Upper lobe of left lung (tissue), 6 donors: ENCODE data around the gene KIAA1958. TPM values are rescaled to one million over a fixed set of nuclear protein-coding genes. Genes with fewer than 3 reads are reported as not detected.

Experiments
- ATAC-seq, 2 donors: fragments of 200-7000 bp; cut with Tn5 transposase; one replicate each; pipeline ENCODE4 v1.9.1; 2022; ENCODE audit warnings: mild to moderate bottlenecking in 2 of 2, moderate library complexity in 2 of 2; ENCODE audit not compliant: low FRiP score in 2 of 2
- DNase-seq, 2 donors: peaks; one replicate each; pipeline ENCODE4 v3.0.0-alpha.2; 2019 to 2020
- H3K27ac ChIP-seq, 4 donors: fragments of 200-600 bp; sonication (generic); one replicate each; pipeline ENCODE4 v1.5.1; 2016 to 2019
- H3K27me3 ChIP-seq, 4 donors: fragments of 200-600 bp; sonication (generic); one replicate each; pipeline ENCODE4 v1.5.1; 2017 to 2019
- H3K36me3 ChIP-seq, 4 donors: fragments of 200-600 bp; sonication (generic); one replicate each; pipeline ENCODE4 v1.5.1; 2016 to 2019
- H3K4me1 ChIP-seq, 4 donors: fragments of 200-600 bp; sonication (generic); one replicate each; pipeline ENCODE4 v1.5.1; 2018 to 2019
- H3K4me3 ChIP-seq, 4 donors: fragments of 200-600 bp; sonication (generic); one replicate each; pipeline ENCODE4 v1.5.1; 2017 to 2019; ENCODE audit warnings: mild to moderate bottlenecking in 2 of 4, moderate library complexity in 1 of 4
- H3K9me3 ChIP-seq, 4 donors: fragments of 200-600 bp; sonication (generic); one replicate each; pipeline ENCODE4 v1.5.1; 2018 to 2019
- EP300 ChIP-seq, 4 donors: sonication (generic); formaldehyde crosslinking; IDR thresholded peaks; one replicate each; pipeline ENCODE4 v1.5.1; 2017; ENCODE audit warnings: antibody characterized with exemption in 4 of 4, control low read depth in 2 of 4
- POLR2A ChIP-seq, 4 donors: fragments of 450-650 bp; IDR thresholded peaks; one replicate each; pipeline ENCODE4 v1.5.1; 2016 to 2017; ENCODE audit warnings: antibody characterized with exemption in 4 of 4, mild to moderate bottlenecking in 2 of 4
- POLR2AphosphoS5 ChIP-seq, 2 donors: sonication (generic); formaldehyde crosslinking; IDR thresholded peaks; one replicate each; pipeline ENCODE4 v1.5.1; 2017; ENCODE audit warnings: antibody characterized with exemption in 2 of 2
- WGBS, 2 donors: methylation state at CpG; one replicate each; pipeline ENCODE4 v1.1.5; 2017 to 2018; 5-methylcytosine and 5-hydroxymethylcytosine counted together
- total RNA-seq, 6 donors: library from RNA; depleted of rRNA in 4 of 6; stranded (reverse); fragments of >200 nt in 4 of 6; gene quantifications; one replicate each; pipeline versions ENCODE4 v1.1.0 to v1.2.1, GENCODE V29; 2016 to 2021
- TF ChIP-seq, protein P1 (sequence below), 6 experiments: fragments of 450-650 bp in 4 of 6; fragments of 200-600 bp in 2 of 6; sonication (generic) in 2 of 6; IDR thresholded peaks; one replicate each; pipeline ENCODE4 v1.5.1; 2016 to 2019; ENCODE audit warnings: antibody characterized with exemption in 6 of 6
- donor health status: DM: no; HTN: no; CAD: no; lungs with moderate emphysema.
- donor health status: DM: no; HTN: yes; CAD: no; lungs with severe emphysema.

Gene KIAA1958
- total RNA-seq, 6 donors from 2014 or later: 9.2 to 21.1 (median 14.2) TPM

DNA sequence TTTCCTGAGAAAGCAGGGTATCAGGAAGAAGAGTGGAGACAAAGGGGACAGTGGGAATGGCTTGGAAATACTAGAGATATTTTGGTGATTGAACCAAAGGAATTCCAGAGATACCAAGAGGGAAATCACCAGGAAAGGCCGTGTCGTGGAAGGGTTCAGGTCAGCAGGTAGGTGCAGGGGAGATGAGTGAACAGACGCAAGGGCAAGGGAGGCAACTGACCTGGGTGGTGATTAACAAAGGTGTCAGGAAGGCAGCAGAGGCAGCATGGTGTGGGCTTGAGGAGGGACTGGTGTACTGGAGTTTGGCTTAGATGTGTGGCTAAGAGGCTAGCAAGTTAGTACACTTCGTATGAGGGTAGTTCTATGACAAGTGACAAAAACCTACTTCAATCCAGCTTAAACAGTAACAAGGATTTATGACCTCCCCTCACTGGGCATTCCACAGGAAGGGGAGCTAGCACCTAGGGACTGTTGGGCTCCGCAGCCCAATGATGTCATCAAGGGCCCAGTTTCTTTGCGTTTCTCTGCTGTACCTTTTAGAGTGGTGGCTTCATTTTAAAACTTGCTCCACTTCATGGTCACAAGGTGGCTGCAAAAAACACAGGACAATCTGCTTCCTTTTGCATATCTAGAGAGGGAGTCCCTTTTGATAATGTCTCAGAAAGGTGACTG, 194.2 kb downstream of the KIAA1958 start:
- peaks cover 0 to 13% (median 5%) of the 10 kb centered on the region in 4 donors for H3K9me3 ChIP-seq
- ATAC-seq (no peak), DNase-seq (no peak)
- H3K27me3 ChIP-seq: no peaks in the 10 kb centered on the region
- TF ChIP-seq, protein P1, sequence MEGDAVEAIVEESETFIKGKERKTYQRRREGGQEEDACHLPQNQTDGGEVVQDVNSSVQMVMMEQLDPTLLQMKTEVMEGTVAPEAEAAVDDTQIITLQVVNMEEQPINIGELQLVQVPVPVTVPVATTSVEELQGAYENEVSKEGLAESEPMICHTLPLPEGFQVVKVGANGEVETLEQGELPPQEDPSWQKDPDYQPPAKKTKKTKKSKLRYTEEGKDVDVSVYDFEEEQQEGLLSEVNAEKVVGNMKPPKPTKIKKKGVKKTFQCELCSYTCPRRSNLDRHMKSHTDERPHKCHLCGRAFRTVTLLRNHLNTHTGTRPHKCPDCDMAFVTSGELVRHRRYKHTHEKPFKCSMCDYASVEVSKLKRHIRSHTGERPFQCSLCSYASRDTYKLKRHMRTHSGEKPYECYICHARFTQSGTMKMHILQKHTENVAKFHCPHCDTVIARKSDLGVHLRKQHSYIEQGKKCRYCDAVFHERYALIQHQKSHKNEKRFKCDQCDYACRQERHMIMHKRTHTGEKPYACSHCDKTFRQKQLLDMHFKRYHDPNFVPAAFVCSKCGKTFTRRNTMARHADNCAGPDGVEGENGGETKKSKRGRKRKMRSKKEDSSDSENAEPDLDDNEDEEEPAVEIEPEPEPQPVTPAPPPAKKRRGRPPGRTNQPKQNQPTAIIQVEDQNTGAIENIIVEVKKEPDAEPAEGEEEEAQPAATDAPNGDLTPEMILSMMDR (IDR thresholded peaks at IDR 0.05): no peak
- TF ChIP-seq EP300 (IDR thresholded peaks at IDR 0.05) (no peak), POLR2A (IDR thresholded peaks at IDR 0.05) (no peak), POLR2AphosphoS5 (IDR thresholded peaks at IDR 0.05) (no peak)
- peaks cover 0 to 7% (median 2%) of the 10 kb centered on the region in 4 donors for H3K36me3 ChIP-seq
- H3K4me1 ChIP-seq: no peaks in the 10 kb centered on the region
- H3K27ac ChIP-seq: no peak overlapping the region
- H3K4me3 ChIP-seq: no peak overlapping the region
- WGBS, 2 donors: 84 to 89% methylated on average over 6 of the region's 6 CpGs

DNA sequence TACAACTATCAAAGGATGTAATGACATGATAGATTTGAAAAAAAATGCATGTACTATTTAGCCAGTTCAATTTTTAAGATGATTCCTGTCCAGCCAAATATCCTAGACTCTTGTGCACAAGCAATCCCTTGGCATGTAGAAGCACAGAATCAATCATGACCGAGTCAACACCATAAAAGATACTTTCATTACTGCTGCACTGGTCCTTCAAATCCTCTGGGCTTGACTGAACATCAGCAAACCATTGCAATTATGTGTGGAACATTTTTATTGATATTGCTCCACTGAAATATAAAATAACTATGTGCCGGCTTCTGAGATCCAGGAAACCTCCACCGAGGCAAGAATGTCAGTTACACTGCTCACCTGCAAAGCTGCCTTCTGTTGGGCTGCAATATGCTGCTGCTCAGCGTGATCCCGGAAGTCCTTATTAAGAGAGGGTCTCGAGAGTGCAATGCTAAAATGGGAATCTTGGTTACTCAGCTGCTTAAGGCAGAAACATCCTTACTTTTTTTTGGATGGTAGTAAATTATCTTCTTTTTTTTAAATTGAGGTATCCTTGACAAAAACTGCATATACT, 202.6 kb downstream of the KIAA1958 start:
- Histone ChIP-seq H3K36me3 (peaks cover 0 to 71% (median 44%) of the 10 kb centered on the region in 4 donors), H3K4me1 (no peaks in the 10 kb centered on the region), H3K4me3 (no peak overlapping the region), H3K27me3 (no peaks in the 10 kb centered on the region), H3K9me3 (no peaks in the 10 kb centered on the region), H3K27ac (no peak overlapping the region)
- no peak for ATAC-seq
- TF ChIP-seq, protein P1 (IDR thresholded peaks at IDR 0.05): no peak
- no peak for TF ChIP-seq EP300 (IDR thresholded peaks at IDR 0.05)
- no peak for TF ChIP-seq POLR2AphosphoS5 (IDR thresholded peaks at IDR 0.05)
- TF ChIP-seq POLR2A (IDR thresholded peaks at IDR 0.05): no peak
- DNase-seq: no peak
- 93 to 97% methylated on average over 6 of the region's 6 CpGs for WGBS, 2 donors

DNA sequence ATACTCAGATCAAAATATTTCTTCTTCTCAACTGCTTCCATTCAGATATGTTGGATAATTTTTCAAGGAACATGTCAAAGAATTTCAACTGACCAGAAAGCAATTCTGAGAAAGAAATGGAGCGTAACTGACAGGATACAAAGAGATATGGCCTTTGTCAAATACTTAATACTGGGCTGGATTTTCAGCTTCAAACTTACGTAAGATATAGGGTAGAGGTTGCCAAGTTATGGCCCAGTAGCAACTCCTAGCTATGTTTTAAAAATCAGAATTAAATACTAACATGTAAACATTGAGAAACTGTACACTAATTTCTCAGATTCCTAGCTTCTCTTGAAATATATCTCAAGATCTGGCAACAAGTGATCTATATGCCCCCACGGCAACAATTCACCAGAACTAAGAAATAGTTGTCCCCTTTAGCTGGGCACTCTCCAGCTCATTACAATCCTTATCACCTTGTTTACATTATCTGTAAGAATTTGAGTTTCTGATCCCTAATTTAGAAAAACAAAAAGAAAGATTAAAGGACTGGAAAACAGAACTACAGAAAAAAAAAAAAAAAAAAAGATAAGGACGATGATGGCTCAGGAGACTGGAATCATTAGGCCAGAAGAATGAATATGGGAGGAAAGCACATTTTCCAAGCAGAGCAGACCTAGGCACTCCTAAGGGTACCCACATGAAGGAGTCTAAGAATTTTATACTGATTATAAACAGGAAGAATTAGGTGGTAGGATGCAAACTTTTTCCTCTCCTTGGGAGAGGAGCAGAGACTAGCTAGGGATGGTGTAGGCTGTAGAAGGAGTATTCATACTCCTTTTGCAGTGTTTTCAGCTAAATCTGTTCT, 208.3 kb downstream of the KIAA1958 start:
- Histone ChIP-seq H3K4me1 (no peaks in the 10 kb centered on the region), H3K27me3 (no peaks in the 10 kb centered on the region), H3K4me3 (no peak overlapping the region), H3K9me3 (no peaks in the 10 kb centered on the region), H3K36me3 (peaks cover 0 to 64% (median 29%) of the 10 kb centered on the region in 4 donors), H3K27ac (no peak overlapping the region)
- no peak for DNase-seq
- 79 to 86% methylated on average over 4 of the region's 4 CpGs for WGBS, 2 donors
- TF ChIP-seq POLR2AphosphoS5 (IDR thresholded peaks at IDR 0.05) (no peak), EP300 (IDR thresholded peaks at IDR 0.05) (no peak), POLR2A (IDR thresholded peaks at IDR 0.05) (no peak)
- TF ChIP-seq, protein P1 (IDR thresholded peaks at IDR 0.05): no peak
- no peak for ATAC-seq

DNA sequence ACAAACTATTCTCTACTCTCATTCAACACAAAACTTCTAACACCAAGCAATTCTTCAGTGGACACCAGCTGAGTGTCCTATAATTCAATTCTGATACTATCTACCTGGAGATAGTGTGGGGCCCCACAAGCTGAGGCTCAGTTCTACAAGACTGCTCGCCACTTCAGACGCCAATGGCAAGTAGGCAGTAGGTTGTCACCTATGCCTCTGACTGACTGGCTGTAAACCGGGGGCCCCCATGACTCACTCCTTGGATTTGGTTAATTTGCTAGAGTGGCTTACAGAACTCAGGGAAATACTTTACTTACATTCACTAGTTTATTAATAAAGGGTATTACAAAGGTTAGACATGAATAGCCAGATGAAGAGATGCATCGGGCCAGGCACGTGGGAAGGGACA, 209.8 kb downstream of the KIAA1958 start:
- ATAC-seq: no peak
- no peaks in the 10 kb centered on the region for H3K9me3 ChIP-seq
- 99 to 100% methylated on average over 5 of the region's 5 CpGs for WGBS, 2 donors
- peaks cover 0 to 52% (median 18%) of the 10 kb centered on the region in 4 donors for H3K36me3 ChIP-seq
- H3K4me1 ChIP-seq: no peaks in the 10 kb centered on the region
- no peak overlapping the region for H3K27ac ChIP-seq
- H3K4me3 ChIP-seq: no peak overlapping the region
- TF ChIP-seq POLR2A (IDR thresholded peaks at IDR 0.05) (no peak), EP300 (IDR thresholded peaks at IDR 0.05) (no peak), POLR2AphosphoS5 (IDR thresholded peaks at IDR 0.05) (no peak)
- TF ChIP-seq, protein P1 (IDR thresholded peaks at IDR 0.05): no peak
- DNase-seq: no peak
- no peaks in the 10 kb centered on the region for H3K27me3 ChIP-seq
